ENCODE results near the gene ZNRF1. TPM values are rescaled to one million over a fixed set of nuclear protein-coding genes. Genes with fewer than 3 reads are reported as not detected.

The ZNRF1 gene
- total and polyA plus RNA-seq, 10 of the 15 experiments (the other 5 are each of a cell fraction or from before 2014, with no cell fraction given): 5.8 to 25.9 (median 14.3) TPM

DNA sequence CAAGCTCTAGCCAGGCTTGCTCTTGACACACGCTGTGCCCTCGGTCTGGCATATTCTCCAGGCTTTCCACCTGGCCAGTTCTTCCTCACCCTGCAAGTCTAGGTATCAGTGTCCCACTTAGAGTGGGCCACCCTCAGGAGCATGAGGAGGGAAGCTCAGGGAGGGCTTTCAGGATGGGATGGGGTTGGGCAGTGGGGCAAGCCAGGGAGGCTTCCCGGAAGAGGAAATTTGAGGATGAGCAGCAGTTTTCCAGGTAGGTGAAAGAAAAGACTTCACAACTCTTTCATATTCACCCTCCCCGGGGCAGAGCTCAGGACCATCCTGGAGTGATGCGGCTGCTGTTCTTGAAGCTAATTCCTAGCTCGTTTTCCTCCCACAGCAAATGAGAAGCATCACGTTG is 132.3 kb downstream of the ZNRF1 start:
- 53% methylated on average over 7 of the region's 7 CpGs for WGBS (ENCODE audit: insufficient coverage, insufficient replicate concordance, low lambda C conversion rate, missing lambda C conversion rate)
- CTCF ChIA-PET: interaction anchor here (0.5 to 0.7 kb wide), 3 partner anchors 11 to 335 kb away, joined by 3 to 4 read pairs (median 3); no protein-coding TSS in a partner anchor
- BruUV-seq (replicated peaks): no TSS peak
- no peak for TF ChIP-seq ZNF217 (IDR thresholded peaks at IDR 0.05)
- no peak for TF ChIP-seq ZNF592 (IDR thresholded peaks at IDR 0.05)
- TF ChIP-seq NFYA (IDR thresholded peaks at IDR 0.05; ENCODE audit: borderline replicate concordance, low read depth, low read length): no peak
- TF ChIP-seq ASH2L (IDR thresholded peaks at IDR 0.05; ENCODE audit: borderline replicate concordance, low read depth): no peak
- TF ChIP-seq, protein P1, sequence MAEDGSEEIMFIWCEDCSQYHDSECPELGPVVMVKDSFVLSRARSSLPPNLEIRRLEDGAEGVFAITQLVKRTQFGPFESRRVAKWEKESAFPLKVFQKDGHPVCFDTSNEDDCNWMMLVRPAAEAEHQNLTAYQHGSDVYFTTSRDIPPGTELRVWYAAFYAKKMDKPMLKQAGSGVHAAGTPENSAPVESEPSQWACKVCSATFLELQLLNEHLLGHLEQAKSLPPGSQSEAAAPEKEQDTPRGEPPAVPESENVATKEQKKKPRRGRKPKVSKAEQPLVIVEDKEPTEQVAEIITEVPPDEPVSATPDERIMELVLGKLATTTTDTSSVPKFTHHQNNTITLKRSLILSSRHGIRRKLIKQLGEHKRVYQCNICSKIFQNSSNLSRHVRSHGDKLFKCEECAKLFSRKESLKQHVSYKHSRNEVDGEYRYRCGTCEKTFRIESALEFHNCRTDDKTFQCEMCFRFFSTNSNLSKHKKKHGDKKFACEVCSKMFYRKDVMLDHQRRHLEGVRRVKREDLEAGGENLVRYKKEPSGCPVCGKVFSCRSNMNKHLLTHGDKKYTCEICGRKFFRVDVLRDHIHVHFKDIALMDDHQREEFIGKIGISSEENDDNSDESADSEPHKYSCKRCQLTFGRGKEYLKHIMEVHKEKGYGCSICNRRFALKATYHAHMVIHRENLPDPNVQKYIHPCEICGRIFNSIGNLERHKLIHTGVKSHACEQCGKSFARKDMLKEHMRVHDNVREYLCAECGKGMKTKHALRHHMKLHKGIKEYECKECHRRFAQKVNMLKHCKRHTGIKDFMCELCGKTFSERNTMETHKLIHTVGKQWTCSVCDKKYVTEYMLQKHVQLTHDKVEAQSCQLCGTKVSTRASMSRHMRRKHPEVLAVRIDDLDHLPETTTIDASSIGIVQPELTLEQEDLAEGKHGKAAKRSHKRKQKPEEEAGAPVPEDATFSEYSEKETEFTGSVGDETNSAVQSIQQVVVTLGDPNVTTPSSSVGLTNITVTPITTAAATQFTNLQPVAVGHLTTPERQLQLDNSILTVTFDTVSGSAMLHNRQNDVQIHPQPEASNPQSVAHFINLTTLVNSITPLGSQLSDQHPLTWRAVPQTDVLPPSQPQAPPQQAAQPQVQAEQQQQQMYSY (CRISPR knock-in tag; IDR thresholded peaks at IDR 0.05): no peak
- no peak for TF ChIP-seq E2F8 (IDR thresholded peaks at IDR 0.05; ENCODE audit: low read depth, partially characterized antibody)
- TF ChIP-seq, protein P2, sequence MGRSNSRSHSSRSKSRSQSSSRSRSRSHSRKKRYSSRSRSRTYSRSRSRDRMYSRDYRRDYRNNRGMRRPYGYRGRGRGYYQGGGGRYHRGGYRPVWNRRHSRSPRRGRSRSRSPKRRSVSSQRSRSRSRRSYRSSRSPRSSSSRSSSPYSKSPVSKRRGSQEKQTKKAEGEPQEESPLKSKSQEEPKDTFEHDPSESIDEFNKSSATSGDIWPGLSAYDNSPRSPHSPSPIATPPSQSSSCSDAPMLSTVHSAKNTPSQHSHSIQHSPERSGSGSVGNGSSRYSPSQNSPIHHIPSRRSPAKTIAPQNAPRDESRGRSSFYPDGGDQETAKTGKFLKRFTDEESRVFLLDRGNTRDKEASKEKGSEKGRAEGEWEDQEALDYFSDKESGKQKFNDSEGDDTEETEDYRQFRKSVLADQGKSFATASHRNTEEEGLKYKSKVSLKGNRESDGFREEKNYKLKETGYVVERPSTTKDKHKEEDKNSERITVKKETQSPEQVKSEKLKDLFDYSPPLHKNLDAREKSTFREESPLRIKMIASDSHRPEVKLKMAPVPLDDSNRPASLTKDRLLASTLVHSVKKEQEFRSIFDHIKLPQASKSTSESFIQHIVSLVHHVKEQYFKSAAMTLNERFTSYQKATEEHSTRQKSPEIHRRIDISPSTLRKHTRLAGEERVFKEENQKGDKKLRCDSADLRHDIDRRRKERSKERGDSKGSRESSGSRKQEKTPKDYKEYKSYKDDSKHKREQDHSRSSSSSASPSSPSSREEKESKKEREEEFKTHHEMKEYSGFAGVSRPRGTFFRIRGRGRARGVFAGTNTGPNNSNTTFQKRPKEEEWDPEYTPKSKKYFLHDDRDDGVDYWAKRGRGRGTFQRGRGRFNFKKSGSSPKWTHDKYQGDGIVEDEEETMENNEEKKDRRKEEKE (IDR thresholded peaks at IDR 0.05): no peak
- TF ChIP-seq STAT1 (conservative IDR thresholded peaks at IDR 0.05): no peak
- TF ChIP-seq IKZF2 (IDR thresholded peaks at IDR 0.05): no peak
- no peak for TF ChIP-seq RBBP5 (conservative IDR thresholded peaks at IDR 0.05)

More for the DNA sequence above, 132.3 kb downstream of the ZNRF1 start:
- no peak overlapping the region for H2AFZ ChIP-seq (ENCODE audit: control insufficient read depth, low read depth, low read length)
- no peak overlapping the region for H3K27ac ChIP-seq (ENCODE audit: control insufficient read depth, insufficient read depth)
- in situ Hi-C loops (cut with MboI) (no loop called here), intact Hi-C loops (cut with micrococcal nuclease; ENCODE audit: unreplicated experiment) (no loop called here)
- POLR2A ChIA-PET: interaction anchor here (0.5 kb wide), 1 partner anchor 215 kb away, joined by 3 read pairs; no protein-coding TSS in a partner anchor
- H3K4me1 ChIP-seq (ENCODE audit: control insufficient read depth, insufficient read depth, low read length): no peaks in the 10 kb centered on the region
- no peaks in the 10 kb centered on the region; the same call in 1 of the 3 replicates for H3K9me3 ChIP-seq (replicated peaks; ENCODE audit: control insufficient read depth, insufficient read depth, low read length)
- no peak for ATAC-seq
- H3K4me2 ChIP-seq (ENCODE audit: control insufficient read depth, insufficient read depth): no peak overlapping the region
- H3K79me2 ChIP-seq (ENCODE audit: control insufficient read depth, insufficient read depth, low read length): no peaks in the 10 kb centered on the region
- SMC1A ChIA-PET (ENCODE audit: uncharacterized antibody, unreplicated experiment): interaction anchor here (1.1 to 1.3 kb wide), 2 partner anchors 11 to 261 kb away, joined by 3 to 4 read pairs; no protein-coding TSS in a partner anchor
- RAD21 ChIA-PET (ENCODE audit: unreplicated experiment): interaction anchor here (0.6 to 2.2 kb wide), 2 partner anchors 268 to 270 kb away, joined by 3 to 5 read pairs; no protein-coding TSS in a partner anchor
- no peak for DNase-seq (ENCODE audit: low read depth, low spot score)
- H3K27me3 ChIP-seq (replicated peaks in 1 of 2; ENCODE audit: control insufficient read depth in 2 of 2, insufficient read depth in 2 of 2, low read length in 1 of 2): peaks cover 0 to 2% of the 10 kb centered on the region in 2 experiments; a peak in 1 of 4 replicates
- H3K9ac ChIP-seq (ENCODE audit: control insufficient read depth, insufficient read depth, low read length): no peak overlapping the region
- no peak overlapping the region for H3K4me3 ChIP-seq
- no peak for FAIRE-seq
- H4K20me1 ChIP-seq (ENCODE audit: control insufficient read depth, insufficient read depth): no peaks in the 10 kb centered on the region
- H3K36me3 ChIP-seq (ENCODE audit: control insufficient read depth in 2 of 2, insufficient read depth in 2 of 2, low read length in 1 of 2): no peaks in the 10 kb centered on the region

Measured in GM12878 (cell line).